Suprapubic skin (tissue), 3 donors: ENCODE data around the gene XRCC6.

Experiments
- POLR2A ChIP-seq, 2 donors: fragments of 450-650 bp; IDR thresholded peaks; one replicate each; pipeline ENCODE4 v1.6.1; 2017; ENCODE audit warnings: antibody characterized with exemption in 2 of 2, mild to moderate bottlenecking in 2 of 2, moderate library complexity in 2 of 2
- TF ChIP-seq, protein P1 (sequence below), 2 donors: fragments of 200-600 bp in 1 of 2; fragments of 450-650 bp in 1 of 2; sonication (generic) in 1 of 2; IDR thresholded peaks; one replicate each; pipeline ENCODE4 v1.5.1; 2016 to 2019; ENCODE audit warnings: antibody characterized with exemption in 2 of 2, mild to moderate bottlenecking in 1 of 2, moderate library complexity in 1 of 2

DNA sequence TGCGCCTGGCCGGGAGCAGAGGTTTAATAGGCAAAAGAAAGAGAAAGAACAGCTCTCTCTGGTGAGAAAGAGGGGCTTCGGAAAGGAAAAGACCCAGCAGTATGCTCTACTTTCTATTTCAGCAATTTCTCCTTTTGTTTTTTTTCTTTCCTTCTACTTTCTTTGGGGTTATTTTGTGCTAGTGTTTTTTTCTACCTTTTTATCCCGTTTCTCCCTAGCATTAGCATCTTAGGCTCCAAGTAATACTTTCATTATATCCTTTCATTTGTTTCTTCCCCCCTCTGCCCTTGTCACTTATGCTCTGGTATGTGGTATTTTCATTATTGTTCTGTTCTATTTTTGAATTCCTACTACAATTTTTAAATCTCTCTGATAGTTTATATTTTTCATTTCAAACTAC, 63.1 kb downstream of the XRCC6 start:
- TF ChIP-seq, protein P1, sequence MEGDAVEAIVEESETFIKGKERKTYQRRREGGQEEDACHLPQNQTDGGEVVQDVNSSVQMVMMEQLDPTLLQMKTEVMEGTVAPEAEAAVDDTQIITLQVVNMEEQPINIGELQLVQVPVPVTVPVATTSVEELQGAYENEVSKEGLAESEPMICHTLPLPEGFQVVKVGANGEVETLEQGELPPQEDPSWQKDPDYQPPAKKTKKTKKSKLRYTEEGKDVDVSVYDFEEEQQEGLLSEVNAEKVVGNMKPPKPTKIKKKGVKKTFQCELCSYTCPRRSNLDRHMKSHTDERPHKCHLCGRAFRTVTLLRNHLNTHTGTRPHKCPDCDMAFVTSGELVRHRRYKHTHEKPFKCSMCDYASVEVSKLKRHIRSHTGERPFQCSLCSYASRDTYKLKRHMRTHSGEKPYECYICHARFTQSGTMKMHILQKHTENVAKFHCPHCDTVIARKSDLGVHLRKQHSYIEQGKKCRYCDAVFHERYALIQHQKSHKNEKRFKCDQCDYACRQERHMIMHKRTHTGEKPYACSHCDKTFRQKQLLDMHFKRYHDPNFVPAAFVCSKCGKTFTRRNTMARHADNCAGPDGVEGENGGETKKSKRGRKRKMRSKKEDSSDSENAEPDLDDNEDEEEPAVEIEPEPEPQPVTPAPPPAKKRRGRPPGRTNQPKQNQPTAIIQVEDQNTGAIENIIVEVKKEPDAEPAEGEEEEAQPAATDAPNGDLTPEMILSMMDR (IDR thresholded peaks at IDR 0.05) = no peak
- TF ChIP-seq POLR2A (IDR thresholded peaks at IDR 0.05) = no peak
